GM19395 (cell line): ENCODE results near the gene NLRP10.

Experiments used
- ATAC-seq: cut with Tn5 transposase; IDR thresholded peaks from one replicate; pipeline ENCODE4 v1.9.1; 2021; ENCODE audit warnings: mild to moderate bottlenecking, moderate library complexity; ENCODE audit not compliant: unreplicated experiment

The NLRP10 gene

DNA sequence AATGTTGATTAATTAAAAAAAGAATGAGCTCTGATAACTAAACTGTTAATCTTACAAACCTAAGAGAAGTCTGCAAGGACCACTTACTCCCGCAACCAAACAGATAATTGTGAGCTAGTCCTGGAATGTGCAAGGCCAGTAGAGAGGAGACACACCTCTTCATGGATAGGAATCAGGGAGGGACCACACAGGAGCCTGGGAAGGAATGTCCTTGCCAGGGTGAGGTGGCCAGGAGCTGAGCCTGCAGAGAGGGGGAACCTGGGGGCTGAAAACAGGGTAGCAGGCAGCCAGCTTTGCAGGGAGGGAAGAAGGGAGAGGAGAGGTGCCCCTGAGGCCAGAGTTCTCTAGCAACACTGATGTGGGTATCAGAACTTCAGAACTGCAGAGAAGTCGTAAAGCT is 9.4 kb upstream of the NLRP10 start:
- ATAC-seq: no peak

DNA sequence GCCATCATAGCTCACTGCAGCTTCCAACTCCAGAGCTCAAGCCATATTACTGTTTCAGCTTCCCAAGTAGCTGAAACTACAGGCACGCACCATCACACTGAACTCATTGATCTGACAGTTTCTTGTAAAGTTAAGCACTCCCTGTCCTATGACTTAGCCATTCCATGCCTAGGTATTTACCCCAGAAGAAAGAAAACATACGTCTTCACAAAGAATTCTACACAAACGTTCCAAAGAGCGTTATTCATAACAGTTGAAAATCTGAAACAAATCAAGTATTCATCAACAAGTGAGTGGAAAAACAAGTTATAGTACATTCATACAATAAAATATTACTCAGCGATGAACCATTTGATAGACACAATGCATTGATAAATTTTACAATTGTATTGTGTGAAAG is 7.8 kb upstream of the NLRP10 start:
- ATAC-seq: no peak

DNA sequence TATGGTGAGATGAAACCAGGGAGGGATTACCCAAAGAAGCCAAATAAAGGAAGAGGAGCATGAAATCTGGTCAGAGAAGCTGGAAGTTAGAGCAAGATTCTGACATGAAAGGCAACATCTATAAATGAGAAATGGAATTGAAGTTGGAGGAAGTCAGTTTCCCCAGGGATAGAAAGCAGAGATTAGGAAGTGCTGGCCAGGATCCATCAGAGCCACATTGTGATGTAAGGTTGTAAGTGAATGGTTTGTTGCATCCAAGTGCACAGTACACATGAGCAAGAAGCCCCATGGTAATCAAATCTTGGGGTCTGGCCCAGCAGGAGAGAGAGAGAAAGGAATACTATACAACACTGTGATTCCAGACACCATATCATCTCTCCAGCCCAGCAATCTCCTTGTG is 6.6 kb upstream of the NLRP10 start:
- no peak for ATAC-seq

DNA sequence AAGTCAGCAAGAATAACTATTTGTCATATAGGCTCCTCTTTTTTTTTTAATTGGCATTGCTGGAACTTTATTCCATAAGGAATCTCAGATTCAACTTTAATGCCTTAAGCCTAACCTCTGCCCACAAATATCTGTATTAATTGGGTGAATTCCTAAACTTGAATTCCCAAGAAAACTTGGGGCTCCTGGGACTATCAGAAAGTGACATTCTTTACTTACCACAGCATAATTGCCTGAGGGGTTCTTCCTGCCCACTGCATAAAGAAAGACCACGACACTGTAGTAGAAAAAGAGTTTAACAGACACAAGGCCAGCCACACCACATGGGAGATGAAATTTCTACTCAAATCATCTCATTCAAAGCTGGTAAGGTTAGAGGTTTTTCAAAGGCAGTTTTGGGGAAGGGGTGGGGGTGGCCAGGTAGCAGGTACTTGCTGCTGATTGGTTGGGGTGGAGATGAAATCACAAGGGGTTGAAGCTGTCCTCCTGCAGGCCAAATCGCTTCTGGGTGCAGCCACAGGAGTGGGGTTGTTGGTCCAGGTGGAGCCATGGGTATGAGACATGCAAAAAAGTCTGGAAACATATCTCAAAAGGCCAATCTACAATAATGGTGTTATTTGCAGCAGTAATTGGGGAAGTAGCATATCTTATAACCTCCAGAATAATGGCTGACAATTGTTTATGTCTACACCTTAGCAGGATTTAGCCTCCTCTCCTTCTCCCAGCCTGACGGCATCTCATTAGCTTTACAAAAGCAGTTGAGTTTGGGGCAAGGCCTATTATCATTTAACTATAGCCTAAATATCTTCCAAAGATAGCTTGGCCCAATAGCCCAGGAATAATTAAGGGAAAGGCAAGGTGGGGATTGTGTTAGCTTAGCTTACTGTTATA is 4.8 kb upstream of the NLRP10 start:
- ATAC-seq: no peak

DNA sequence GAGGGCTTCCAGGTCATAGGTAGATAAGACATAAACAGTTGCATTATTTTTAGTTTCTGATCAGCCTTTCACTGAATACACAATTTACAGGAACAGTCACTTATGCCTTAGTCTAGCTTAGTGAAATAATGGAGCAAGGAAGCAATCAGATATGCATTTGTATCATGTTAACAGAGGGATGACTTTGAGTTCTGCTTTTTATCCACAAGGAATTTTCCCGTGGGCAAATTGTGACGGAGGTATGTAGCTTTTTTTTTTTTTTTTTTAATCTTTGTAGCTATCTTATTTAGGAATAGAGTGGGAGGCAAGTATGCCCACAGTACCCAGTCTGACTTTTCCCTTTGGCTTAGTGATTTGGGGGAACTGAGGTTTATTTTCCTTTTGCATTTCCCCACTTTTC is 3.4 kb upstream of the NLRP10 start:
- ATAC-seq: no peak

DNA sequence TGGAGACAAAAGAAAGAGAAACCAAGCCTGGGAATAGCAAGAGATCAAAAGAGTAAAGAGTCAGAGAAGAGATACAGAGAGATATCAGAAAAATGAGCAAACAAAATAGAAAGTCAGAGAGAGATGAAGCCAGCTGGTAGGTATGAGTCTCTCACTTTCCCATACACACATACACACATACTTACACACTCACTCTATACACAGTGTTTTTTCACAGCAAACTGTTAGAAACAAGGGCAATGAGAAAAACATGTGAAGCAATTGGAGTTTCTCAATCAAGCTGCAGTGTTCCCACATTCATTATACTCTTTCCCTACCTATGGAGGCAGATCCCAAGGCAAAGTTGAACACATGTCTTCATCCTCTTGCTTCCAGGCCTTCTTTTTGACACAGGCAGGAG is 2.6 kb upstream of the NLRP10 start:
- ATAC-seq: no peak

DNA sequence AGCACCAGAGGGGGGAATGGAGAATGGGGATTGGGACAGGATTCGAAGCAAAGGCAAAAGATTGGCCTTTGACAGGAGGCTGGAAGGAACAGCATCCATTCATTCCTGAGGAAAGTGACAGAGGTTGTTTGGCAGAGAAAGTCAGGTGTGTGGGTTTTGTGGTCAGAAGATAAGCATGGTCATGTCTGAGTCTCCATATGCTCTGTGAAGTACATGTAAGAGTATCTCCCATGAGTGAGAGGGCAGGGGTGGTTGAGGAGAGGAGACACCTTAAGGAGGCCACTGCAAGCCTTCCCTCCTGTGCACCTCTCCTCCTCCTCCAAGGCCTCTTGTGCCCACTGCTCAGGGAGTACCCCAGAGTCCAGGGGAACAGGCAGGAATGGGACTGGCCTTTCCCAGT is 1.9 kb upstream of the NLRP10 start:
- ATAC-seq: no peak

DNA sequence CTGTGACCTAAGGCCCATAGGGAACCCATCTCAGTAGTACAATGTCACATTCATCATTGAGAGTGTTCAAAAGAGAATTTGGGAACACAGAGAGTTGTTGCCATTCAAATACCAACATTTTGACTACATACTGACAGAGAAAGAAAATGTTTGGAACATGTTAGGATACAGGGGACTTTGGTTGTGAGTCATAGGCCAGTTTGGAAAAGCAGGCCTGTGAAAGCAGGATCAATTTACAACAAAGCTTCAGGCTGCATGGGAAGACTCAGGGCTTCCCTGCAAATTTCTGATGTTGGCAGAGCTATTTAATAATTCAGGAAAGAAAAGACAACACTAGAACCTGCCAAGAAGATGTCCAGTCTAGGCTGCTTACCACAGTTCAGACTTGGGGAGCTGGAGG is 374 bp downstream of the NLRP10 start:
- ATAC-seq: no peak

DNA sequence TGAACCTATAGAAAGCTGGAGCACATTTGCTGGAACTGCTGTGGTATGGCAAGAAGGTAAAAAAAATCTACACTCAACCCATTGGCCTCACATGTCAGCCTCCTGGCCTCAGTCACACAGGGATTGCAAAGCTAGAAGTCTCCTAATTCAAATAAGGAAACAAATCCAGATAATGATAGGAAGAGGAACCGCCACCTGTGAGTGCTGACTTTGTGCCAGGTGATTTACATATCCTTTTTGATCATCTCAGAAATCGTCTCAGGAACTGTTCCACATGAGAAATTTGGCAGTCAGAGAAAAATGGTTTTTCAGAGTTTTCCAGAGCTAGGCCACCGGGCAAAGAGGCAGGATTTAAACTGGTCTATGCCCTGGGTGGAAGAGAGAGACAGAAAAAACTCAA is 986 bp downstream of the NLRP10 start:
- ATAC-seq: no peak

DNA sequence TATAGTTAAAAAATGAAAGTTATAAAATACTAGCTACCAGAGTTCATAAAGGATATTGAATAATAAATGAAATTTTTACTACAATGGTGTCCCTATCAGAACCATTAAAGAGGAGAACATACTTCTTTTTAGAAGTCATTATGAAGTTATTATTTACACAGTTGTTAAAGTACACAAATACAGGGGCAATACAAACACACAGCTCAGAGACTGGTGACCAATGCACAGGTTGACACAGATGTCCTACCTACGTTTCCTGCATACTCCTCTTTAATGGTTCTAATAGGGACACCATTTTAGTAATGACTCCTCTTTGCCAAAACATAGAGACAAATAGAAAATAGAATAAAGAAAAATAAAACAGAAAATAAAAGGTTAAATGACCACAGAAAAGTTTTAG is 10.1 kb downstream of the NLRP10 start:
- ATAC-seq: no peak

DNA sequence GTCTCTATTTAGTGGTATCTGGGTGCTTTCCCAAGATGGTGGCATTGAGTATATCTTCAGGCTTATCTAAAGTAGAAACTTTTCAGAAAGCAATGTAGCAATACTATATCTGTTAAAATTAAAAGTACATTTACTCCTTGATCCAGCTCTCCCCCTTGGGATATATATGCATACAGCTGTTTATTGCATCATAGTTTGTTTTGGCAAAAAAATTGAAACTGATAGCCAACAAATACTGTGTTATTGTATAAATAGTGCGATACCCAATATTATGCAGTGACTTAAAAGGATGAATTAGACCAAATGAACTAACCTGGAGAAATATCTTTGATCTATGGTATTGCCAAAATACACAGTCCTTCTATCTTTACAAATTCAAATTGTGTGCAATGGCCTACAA is 15.3 kb downstream of the NLRP10 start:
- ATAC-seq: no peak

DNA sequence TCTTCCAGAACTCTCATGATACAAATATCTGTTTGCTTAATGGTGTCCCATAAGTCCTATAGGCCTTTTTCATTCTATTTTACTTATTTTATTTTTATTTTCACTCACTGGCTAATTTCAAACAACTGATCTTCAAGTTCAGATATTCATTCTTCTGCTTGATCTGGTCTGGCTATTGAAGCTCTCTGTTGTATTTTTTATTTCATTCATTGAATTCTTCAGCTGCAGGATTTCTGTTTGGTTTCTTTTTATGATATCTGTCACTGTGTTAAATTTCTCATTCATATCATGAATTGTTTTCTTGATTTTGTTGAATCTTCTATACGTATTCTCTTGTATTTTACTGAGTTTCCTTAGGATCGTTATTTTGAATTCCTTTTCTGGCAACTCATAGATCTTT is 21.1 kb downstream of the NLRP10 start:
- ATAC-seq: no peak

DNA sequence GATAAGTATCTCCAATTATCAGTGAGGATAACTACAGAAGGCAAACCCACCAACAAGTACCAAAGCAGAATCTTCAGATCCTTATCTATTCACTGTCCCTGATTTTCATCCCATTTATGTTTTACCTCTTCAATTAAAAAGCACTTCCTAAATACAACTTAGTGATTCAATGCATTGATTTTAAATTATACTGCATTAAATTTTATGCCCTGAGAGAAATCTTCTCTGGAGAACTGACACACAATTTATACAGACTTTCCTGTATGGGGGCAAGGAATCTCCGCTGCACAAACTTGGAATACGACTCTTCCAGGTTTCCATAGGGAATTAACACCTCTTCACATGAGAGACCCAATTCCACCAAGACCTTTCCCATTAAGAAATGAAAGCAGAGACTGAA is 23.6 kb downstream of the NLRP10 start, which contains the start of gene OR10A3:
TSS of gene OR10A3 (minus strand) at position 101 of the 400 bp plus-strand sequence. CDS start 2,188 bp downstream, outside the sequence.
- ATAC-seq: no peak

DNA sequence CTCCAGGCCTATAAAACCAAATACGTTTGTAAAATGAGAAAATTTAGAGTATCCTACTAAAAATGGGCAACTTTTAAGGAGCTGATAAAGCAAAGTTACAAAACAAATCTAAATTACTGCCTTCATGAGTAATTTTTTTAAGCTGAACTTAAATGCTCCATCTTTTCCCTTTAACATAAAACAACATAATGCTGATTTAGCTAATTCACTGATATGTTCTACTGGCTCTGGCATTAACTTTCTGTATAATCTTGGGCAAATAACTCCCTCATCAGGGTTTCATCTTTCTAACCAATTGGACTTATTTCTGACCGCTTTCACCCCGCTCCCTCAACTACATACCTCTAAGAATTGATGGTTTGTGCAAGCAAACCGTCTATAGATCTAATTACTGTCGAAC is 24.1 kb downstream of the NLRP10 start:
- ATAC-seq: no peak

DNA sequence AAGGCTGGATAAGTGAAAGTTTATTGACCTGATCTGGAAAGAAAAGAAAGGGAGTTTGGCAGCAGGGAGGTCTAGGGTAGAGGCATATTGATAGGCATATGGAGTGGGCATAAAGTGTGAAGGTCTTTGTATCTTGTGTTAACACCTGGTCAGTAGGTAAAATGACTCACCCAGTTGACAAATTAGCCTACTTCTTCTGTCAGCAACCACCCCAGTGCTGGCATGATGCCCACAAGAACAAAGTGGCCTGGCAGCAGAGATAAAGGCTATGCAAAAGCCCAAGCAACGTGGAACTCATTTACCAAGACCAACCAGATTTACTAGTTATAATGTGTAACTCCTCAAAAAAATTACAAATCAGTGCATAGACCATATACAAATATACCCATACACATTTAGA is 28.6 kb downstream of the NLRP10 start:
- no peak for ATAC-seq

DNA sequence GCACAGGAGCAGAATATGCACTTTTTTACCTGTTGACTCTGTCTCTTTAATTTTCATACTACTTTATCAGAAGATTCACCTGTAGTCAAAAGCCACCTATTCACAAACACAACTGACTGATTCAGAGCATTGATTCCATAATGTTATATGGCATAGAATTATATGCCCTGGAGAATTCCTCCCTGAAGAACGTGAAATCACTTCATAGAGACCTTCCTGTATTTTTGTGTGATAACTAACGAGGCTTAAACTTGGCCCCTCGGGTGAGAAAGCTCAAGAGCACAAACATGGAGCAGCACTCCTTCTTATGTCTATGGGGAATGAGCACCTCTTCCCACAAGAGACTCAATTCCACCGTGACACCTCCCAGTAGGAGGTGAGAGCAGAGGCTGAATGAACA is 34.1 kb downstream of the NLRP10 start, which contains the start of gene OR10A6:
TSS of gene OR10A6 (minus strand) at position 101 of the 400 bp plus-strand sequence. CDS start 2,606 bp downstream, outside the sequence.
- ATAC-seq: no peak

DNA sequence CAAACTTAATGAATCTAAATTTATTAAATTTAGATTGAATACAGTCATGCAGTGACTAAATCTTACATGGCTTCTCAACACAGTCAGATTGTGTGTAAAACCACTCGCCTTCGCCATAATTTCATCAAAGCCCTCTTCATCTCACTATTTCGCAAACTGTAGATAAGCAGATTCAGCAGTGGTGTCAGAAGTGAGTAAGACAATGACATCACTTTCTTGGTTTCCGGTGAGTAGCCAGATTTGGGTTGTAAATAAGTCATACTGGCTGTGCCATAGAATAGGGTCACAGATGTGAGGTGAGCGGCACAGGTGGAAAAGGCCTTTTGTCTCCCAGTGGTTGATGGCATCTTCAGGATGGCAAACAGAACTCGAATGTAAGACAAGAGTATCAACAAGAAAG is 37.6 kb downstream of the NLRP10 start:
- ATAC-seq: no peak

DNA sequence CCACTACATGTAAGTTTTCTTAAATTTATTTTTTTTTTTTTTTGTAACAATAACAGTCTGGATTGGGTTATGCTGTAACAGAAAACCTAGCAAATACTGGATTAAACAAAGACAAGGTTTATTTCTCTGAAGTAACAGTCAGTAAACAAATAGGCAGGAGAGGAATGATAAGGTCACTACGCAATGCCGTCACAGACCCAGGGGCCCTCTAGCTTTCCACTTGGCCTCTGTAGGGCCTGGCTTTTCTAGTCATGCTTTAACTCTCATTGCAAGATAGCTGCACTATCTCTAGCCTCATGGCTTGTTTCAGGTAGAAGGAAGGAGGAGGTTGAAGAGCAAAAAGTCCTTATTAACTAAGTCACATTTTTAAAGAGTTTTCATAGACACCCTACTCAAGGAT is 40.7 kb downstream of the NLRP10 start:
- ATAC-seq: no peak

DNA sequence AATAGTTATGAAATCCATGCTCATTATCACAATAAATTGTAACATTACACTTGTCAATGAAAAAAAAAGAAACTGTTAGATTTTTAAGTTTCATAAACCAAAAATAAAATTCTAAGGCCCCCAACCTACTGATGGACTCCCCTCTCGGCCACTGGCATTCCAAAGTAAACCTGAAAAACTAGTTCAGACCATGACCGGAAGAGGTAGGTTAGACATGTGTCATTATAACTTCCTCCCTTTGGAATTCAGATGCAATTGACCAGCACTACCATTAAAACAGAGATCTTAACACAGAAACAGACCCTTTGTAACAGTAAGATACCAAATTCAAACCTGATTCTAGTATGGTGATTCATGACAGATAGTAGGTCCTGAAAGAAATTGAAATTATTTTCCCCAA is 47.1 kb downstream of the NLRP10 start:
- no peak for ATAC-seq
